NCI-H524 treated with DMSO at 0.1 percent for 48 hours (cell line): ENCODE measurements around the gene SGCD.

Experiments
- DNase-seq: peaks from one replicate; lab custom pipeline; 2025; lab: John Stamatoyannopoulos, UW

The SGCD gene

GRCh38 chr5:156326718-156327259 lies at the start of gene SGCD:
SGCD (plus strand) TSS chr5:156327164.
- no peak for DNase-seq

- no peak for DNase-seq
Measured at GRCh38 chr5:156277290-156277689, 49.7 kb upstream of the SGCD start.

- peak; percentile 75 for DNase-seq
Measured at GRCh38 chr5:156295431-156295830, 31.5 kb upstream of the SGCD start.

GRCh38 chr5:156310115-156310514 lies 16.8 kb upstream of the SGCD start:
- DNase-seq, result no peak

GRCh38 chr5:156312897-156313694 lies 13.9 kb upstream of the SGCD start:
- no peak for DNase-seq

GRCh38 chr5:156314416-156314815 lies 12.5 kb upstream of the SGCD start:
- DNase-seq, result no peak

- peak; percentile 88 for DNase-seq
Measured at GRCh38 chr5:156322666-156323065, 4.3 kb upstream of the SGCD start.

- no peak for DNase-seq
Measured at GRCh38 chr5:156327296-156327695, 332 bp downstream of the SGCD start.

GRCh38 chr5:156328161-156328560 lies 1.2 kb downstream of the SGCD start:
- no peak for DNase-seq

- DNase-seq, result no peak
Measured at GRCh38 chr5:156328766-156329165, 1.8 kb downstream of the SGCD start.

GRCh38 chr5:156329171-156329611 lies 2.2 kb downstream of the SGCD start:
- DNase-seq, result no peak

GRCh38 chr5:156330141-156330870 lies 3.3 kb downstream of the SGCD start:
- no peak for DNase-seq

- DNase-seq, result no peak
Measured at GRCh38 chr5:156331181-156331580, 4.2 kb downstream of the SGCD start.

GRCh38 chr5:156331845-156332244 lies 4.9 kb downstream of the SGCD start:
- DNase-seq, result no peak

- no peak for DNase-seq
Measured at GRCh38 chr5:156332245-156332644, 5.3 kb downstream of the SGCD start.

- peak; percentile 13 for DNase-seq
Measured at GRCh38 chr5:156339139-156339841, 12.3 kb downstream of the SGCD start.

GRCh38 chr5:156340893-156341292 lies 13.9 kb downstream of the SGCD start:
- no peak for DNase-seq

- DNase-seq, result no peak
Measured at GRCh38 chr5:156350256-156350655, 23.3 kb downstream of the SGCD start.

GRCh38 chr5:156351423-156351822 lies 24.5 kb downstream of the SGCD start:
- no peak for DNase-seq

GRCh38 chr5:156354571-156354970 lies 27.6 kb downstream of the SGCD start:
- DNase-seq, result no peak

- DNase-seq, result no peak
Measured at GRCh38 chr5:156356238-156356637, 29.3 kb downstream of the SGCD start.

- peak; percentile 36 for DNase-seq
Measured at GRCh38 chr5:156359476-156359875, 32.5 kb downstream of the SGCD start.
